BLaER1 (cell line): ENCODE measurements around the gene ANK3.

Experiments
- H3K27ac ChIP-seq: shearing (Covaris generic); formaldehyde crosslinking; 2 replicates; pipeline ENCODE4 v1.8.1; 2022
- H3K27me3 ChIP-seq: shearing (Covaris generic); formaldehyde crosslinking; 2 replicates; pipeline ENCODE4 v1.8.1; 2022
- H3K36me3 ChIP-seq: shearing (Covaris generic); formaldehyde crosslinking; 2 replicates; pipeline ENCODE4 v1.8.1; 2022
- H3K4me1 ChIP-seq: shearing (Covaris generic); formaldehyde crosslinking; 2 replicates; pipeline ENCODE4 v1.8.1; 2022
- H3K4me2 ChIP-seq: shearing (Covaris generic); formaldehyde crosslinking; 2 replicates; pipeline ENCODE4 v1.8.1; 2022
- H3K4me3 ChIP-seq: shearing (Covaris generic); formaldehyde crosslinking; 2 replicates; pipeline ENCODE4 v1.8.1; 2022
- H3K9ac ChIP-seq: shearing (Covaris generic); formaldehyde crosslinking; 2 replicates; pipeline ENCODE4 v1.8.1; 2022
- H3K9me3 ChIP-seq: shearing (Covaris generic); formaldehyde crosslinking; 2 replicates; pipeline ENCODE4 v1.8.1; 2022
- H4K20me1 ChIP-seq: shearing (Covaris generic); formaldehyde crosslinking; 2 replicates; pipeline ENCODE4 v1.8.1; 2022
- Cebpa-rat ChIP-seq: shearing (Covaris generic); IDR thresholded peaks from 2 replicates; pipeline ENCODE4 v1.8.1; 2022

ANK3 gene

DNA sequence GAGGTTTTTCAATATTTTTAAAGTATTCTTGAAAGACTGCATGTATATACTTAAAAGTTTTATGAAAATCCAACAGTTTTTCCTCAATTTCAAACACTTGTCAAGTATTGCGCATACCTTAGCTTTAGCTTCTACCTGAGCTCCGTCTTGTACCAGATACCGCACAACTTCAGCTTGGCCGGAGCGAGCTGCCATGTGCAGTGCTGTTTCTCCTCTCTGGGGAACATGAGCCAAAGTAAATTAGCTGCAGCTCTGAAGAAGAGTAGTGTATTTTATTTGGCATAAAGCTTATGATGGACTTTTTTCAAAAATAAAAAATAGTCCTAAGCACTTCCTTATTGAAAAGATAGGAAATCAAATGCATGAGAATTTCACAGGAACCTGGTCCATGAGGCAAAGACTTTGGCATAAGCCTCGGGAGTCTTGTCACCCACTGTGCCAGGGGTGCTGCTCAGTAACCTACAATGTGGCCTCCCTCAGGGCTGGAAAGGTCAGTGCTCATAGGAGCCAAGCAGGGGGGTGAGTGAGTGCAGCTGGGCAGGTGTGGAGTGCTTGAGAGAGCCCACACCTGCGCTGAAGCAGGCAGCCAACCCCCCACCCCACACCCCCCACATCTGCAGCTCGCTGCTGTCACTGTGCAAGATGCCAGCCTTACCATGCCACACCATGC is 189.5 kb downstream of the ANK3 start:
- Histone ChIP-seq H3K36me3 (no peaks in the 10 kb centered on the region), H3K27ac (no peak overlapping the region), H3K27me3 (no peaks in the 10 kb centered on the region), H3K9ac (no peak overlapping the region), H3K4me3 (no peak overlapping the region), H3K4me1 (no peaks in the 10 kb centered on the region), H3K9me3 (no peaks in the 10 kb centered on the region), H4K20me1 (no peaks in the 10 kb centered on the region), H3K4me2 (no peak overlapping the region)
- no peak for TF ChIP-seq Cebpa-rat

DNA sequence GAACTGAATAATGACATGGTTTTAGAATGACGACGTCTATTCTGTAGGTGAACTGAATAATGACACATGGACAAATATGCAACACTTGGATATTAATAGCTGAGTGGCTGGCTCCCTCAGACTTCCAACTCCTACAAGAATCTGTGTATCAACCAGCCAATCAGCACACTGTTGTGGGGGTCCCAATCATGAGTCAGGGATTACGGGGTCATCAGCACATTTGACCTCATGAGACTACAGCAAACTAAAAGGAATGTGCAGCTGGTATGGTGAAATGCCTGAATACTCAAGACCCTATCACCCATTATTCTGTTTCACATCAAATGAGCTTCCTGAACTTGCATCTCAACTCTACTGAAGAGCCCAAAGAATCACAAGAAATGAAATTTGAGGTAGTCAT is 192.5 kb downstream of the ANK3 start:
- no peaks in the 10 kb centered on the region for H4K20me1 ChIP-seq
- H3K9ac ChIP-seq = no peak overlapping the region
- no peak overlapping the region for H3K27ac ChIP-seq
- H3K27me3 ChIP-seq = no peaks in the 10 kb centered on the region
- no peaks in the 10 kb centered on the region for H3K36me3 ChIP-seq
- no peak overlapping the region for H3K4me2 ChIP-seq
- H3K4me1 ChIP-seq = no peaks in the 10 kb centered on the region
- no peak for TF ChIP-seq Cebpa-rat
- H3K4me3 ChIP-seq = no peak overlapping the region
- H3K9me3 ChIP-seq = no peaks in the 10 kb centered on the region

DNA sequence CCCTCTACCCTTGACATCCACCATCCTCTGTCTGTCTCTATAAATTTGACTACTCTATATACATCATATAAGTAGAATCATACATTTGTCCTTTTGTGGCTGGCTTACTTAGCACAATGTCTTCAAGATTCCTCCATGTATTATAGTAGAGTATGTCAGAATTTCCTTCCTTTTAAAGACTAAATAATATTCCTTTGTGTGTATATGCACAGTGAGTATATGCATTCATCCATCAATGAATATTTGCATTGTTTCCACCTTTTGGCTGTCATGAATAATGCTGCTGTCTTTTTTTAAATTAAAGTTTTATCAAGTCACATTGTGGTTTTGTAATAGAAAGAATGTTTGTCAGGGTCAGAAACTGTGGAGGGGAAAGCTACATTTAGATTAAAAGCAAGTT is 195.3 kb downstream of the ANK3 start:
- H3K36me3 ChIP-seq = no peaks in the 10 kb centered on the region
- H4K20me1 ChIP-seq = no peaks in the 10 kb centered on the region
- no peak overlapping the region for H3K27ac ChIP-seq
- no peak for TF ChIP-seq Cebpa-rat
- no peaks in the 10 kb centered on the region for H3K9me3 ChIP-seq
- H3K27me3 ChIP-seq = no peaks in the 10 kb centered on the region
- H3K4me1 ChIP-seq = no peaks in the 10 kb centered on the region
- no peak overlapping the region for H3K4me3 ChIP-seq
- no peak overlapping the region for H3K9ac ChIP-seq
- H3K4me2 ChIP-seq = no peak overlapping the region

DNA sequence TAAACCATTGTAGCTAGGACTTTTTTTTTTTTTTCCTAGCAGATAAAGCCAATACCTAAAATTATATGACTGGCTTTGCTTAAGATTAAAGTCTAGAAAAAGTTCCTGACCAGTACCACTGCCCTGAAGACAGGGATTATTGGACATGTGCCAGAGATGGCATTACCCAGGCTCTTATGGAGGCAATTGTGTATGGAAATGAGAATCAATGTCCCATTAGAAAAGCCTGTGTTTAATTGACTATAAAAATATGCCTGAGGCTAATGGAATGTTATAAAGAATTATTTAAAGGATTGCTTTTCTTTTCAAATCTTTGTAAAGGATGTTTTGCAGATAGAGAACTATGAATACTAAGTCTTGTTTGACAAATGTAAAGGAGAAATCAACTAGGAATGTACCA is 196.7 kb downstream of the ANK3 start:
- Histone ChIP-seq H3K27ac (no peak overlapping the region), H3K4me3 (no peak overlapping the region), H3K9ac (no peak overlapping the region), H3K9me3 (no peaks in the 10 kb centered on the region), H4K20me1 (no peaks in the 10 kb centered on the region), H3K36me3 (no peaks in the 10 kb centered on the region), H3K27me3 (no peaks in the 10 kb centered on the region), H3K4me2 (no peak overlapping the region), H3K4me1 (no peaks in the 10 kb centered on the region)
- TF ChIP-seq Cebpa-rat = no peak

DNA sequence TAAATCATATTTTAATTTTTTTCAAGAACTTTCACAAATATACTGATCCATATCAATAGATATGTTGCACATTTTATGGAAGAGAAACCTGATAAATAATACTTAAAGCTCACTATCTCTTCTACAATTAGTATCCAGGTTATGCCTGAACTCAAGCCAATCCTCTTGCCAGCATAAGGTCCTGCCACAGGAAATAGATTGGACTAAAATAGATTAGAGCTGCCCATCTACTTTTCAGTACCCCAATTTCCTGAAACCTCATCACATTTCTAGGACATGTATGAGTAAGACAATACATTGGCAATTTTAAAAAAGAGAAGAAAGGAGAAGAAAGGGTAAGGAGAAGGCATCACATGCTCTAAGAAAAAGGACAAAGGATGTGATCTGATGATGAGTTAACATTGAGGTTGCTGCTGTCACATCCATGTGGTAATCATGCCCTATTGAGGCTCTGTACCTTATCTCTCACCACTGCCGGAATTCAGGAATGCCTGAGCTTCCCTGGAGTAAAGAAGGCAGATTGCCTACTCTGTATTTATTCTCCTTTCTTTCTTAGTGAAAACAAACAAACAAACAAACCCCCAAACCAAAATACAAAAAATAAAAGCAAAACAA is 199.7 kb downstream of the ANK3 start:
- H3K4me3 ChIP-seq = no peak overlapping the region
- no peak overlapping the region for H3K27ac ChIP-seq
- H3K4me1 ChIP-seq = no peaks in the 10 kb centered on the region
- no peaks in the 10 kb centered on the region for H3K27me3 ChIP-seq
- H3K9ac ChIP-seq = no peak overlapping the region
- no peaks in the 10 kb centered on the region for H4K20me1 ChIP-seq
- H3K9me3 ChIP-seq = no peaks in the 10 kb centered on the region
- H3K36me3 ChIP-seq = no peaks in the 10 kb centered on the region
- H3K4me2 ChIP-seq = no peak overlapping the region
- no peak for TF ChIP-seq Cebpa-rat

DNA sequence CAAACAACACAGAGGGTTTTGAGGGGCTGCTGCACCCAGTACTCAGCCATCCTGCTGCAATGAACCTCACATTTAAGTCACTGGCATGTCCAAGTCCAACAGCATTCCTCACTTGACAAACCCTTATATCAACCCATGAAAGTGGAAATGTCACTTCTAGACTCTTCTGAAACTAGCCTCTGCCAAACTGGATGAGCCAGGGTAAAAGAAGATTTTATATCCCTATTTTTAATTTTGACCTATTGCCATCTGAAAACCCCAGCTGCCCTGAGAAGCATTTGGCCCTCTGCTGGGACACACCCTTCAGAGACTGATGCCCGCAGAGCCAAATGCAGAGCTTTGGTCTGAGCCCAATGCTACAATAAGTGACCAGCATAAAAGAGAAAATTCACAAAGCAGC is 201.1 kb downstream of the ANK3 start:
- no peak overlapping the region for H3K4me3 ChIP-seq
- no peak overlapping the region for H3K9ac ChIP-seq
- H3K27me3 ChIP-seq = no peaks in the 10 kb centered on the region
- H3K9me3 ChIP-seq = no peaks in the 10 kb centered on the region
- H3K36me3 ChIP-seq = no peaks in the 10 kb centered on the region
- no peak overlapping the region for H3K4me2 ChIP-seq
- H3K27ac ChIP-seq = no peak overlapping the region
- no peak for TF ChIP-seq Cebpa-rat
- H4K20me1 ChIP-seq = no peaks in the 10 kb centered on the region
- H3K4me1 ChIP-seq = no peaks in the 10 kb centered on the region

DNA sequence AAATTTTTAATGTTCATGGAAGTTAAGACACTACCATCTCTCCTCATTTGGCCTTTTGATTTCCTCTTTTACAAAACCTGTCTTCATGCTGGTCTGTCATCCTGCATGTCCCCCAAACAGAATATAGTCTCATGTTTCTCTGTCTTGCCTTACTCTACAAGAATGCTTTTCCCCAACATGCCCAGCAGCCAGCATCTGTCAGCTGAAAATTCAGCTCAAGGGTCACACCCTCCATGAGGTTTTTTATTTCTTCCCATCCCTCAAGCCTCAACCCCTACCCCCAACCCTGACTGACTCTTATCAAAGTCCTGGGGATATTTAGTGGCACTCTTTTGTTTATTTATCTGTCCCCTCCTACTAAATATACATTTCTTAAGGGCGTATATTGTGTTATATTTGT is 202.0 kb downstream of the ANK3 start:
- Histone ChIP-seq H3K4me2 (no peak overlapping the region), H3K9me3 (no peaks in the 10 kb centered on the region), H4K20me1 (no peaks in the 10 kb centered on the region), H3K4me1 (no peaks in the 10 kb centered on the region), H3K27me3 (no peaks in the 10 kb centered on the region), H3K27ac (no peak overlapping the region), H3K36me3 (no peaks in the 10 kb centered on the region), H3K4me3 (no peak overlapping the region), H3K9ac (no peak overlapping the region)
- TF ChIP-seq Cebpa-rat = no peak

DNA sequence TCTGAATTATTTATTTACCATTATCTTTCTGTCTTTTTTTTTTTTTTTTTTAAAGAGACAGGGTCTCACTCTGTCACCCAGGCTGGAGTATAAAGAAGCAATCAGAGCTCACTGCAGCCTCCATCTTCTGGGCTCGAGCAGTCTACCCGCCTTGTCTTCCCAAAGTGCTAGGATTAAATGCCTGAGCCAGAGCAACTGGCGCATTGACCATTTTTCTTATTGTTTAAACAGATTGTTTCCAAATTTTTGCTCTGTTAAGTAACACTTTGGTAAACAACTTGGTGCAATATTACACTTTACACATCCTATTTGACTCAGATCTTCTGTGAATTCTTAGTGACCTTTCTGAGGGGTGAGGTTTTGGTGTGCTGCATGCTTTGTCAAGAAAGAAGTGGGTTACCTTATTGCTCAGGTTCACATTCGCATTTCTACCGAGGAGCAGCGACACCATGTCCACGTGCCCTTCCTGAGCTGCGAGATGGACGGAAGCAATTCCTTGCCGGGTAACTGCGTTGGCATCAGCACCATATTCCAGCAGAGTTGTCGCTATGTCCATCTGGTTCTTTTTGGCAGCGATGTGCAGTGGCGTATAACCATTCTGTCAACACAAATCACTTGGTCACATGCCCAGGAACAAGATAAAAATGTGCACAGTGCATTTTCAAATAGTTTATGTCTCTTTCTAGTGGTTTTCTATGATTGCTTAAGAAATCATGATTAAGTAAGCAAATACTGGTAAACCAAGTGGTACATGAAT is 203.2 kb downstream of the ANK3 start:
- Histone ChIP-seq H3K27ac (no peak overlapping the region), H3K9ac (no peak overlapping the region), H3K27me3 (no peaks in the 10 kb centered on the region), H4K20me1 (no peaks in the 10 kb centered on the region), H3K9me3 (no peaks in the 10 kb centered on the region), H3K4me3 (no peak overlapping the region), H3K4me2 (no peak overlapping the region), H3K4me1 (no peaks in the 10 kb centered on the region), H3K36me3 (no peaks in the 10 kb centered on the region)
- TF ChIP-seq Cebpa-rat = no peak

DNA sequence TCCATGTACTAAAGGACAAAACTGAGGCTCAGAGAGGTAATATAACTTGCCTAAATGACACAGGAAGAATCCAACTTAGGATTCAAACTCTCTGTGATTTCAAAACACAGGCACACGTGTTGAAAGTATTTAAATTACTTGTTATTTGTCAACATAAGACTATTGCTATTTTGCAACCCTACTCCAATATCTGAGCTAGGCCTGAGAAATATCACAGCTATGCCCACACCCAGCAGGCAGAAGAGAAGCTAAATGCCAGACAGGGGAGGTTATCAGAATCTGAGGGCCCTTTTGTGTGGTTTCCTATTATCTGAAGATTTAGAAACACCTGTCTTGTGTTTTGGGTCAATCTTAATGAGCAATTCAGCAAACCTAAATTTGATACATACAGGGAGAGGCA is 204.3 kb downstream of the ANK3 start:
- H3K4me2 ChIP-seq = no peak overlapping the region
- H3K36me3 ChIP-seq = no peaks in the 10 kb centered on the region

DNA sequence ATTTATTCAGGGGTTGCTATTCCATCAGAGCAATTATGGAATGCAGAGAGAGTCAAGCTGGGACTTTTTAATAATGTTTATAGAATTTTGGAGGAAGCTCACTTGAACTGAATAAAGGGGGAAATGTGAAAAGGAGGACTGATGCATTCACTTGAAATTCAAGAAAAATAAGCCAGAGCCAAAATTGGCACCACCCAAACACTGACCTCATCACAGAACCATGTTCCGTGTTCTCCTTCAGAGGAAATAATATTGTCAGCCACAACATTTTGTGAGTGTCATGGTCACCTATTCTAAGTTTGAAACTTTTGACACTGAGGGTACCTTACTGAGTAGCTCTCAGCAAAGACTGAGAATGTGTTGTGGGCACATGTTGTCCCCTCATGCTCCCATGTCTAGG is 207.0 kb downstream of the ANK3 start:
- H3K27me3 ChIP-seq = no peaks in the 10 kb centered on the region
- H3K4me1 ChIP-seq = no peaks in the 10 kb centered on the region
- H4K20me1 ChIP-seq = no peaks in the 10 kb centered on the region
- H3K36me3 ChIP-seq = no peaks in the 10 kb centered on the region
- no peak overlapping the region for H3K9ac ChIP-seq
- no peak overlapping the region for H3K27ac ChIP-seq
- no peak overlapping the region for H3K4me3 ChIP-seq
- no peak overlapping the region for H3K4me2 ChIP-seq
- TF ChIP-seq Cebpa-rat = no peak
- H3K9me3 ChIP-seq = no peaks in the 10 kb centered on the region

More for the DNA sequence above, 204.3 kb downstream of the ANK3 start:
- no peak overlapping the region for H3K9ac ChIP-seq
- H3K27ac ChIP-seq = no peak overlapping the region
- no peaks in the 10 kb centered on the region for H4K20me1 ChIP-seq
- H3K27me3 ChIP-seq = no peaks in the 10 kb centered on the region
- no peak for TF ChIP-seq Cebpa-rat
- no peak overlapping the region for H3K4me3 ChIP-seq
- H3K4me1 ChIP-seq = no peaks in the 10 kb centered on the region
- no peaks in the 10 kb centered on the region for H3K9me3 ChIP-seq
